ENCODE measurements around the gene ZBTB47. TPM values are rescaled to one million over a fixed set of nuclear protein-coding genes. Genes with fewer than 3 reads are reported as not detected.

ZBTB47 gene
- total and polyA plus RNA-seq, 10 of the 15 experiments (the other 5 are each of a cell fraction or from before 2014, with no cell fraction given): 0.04 to 3.4 (median 1.0) TPM; not detected in 1

DNA sequence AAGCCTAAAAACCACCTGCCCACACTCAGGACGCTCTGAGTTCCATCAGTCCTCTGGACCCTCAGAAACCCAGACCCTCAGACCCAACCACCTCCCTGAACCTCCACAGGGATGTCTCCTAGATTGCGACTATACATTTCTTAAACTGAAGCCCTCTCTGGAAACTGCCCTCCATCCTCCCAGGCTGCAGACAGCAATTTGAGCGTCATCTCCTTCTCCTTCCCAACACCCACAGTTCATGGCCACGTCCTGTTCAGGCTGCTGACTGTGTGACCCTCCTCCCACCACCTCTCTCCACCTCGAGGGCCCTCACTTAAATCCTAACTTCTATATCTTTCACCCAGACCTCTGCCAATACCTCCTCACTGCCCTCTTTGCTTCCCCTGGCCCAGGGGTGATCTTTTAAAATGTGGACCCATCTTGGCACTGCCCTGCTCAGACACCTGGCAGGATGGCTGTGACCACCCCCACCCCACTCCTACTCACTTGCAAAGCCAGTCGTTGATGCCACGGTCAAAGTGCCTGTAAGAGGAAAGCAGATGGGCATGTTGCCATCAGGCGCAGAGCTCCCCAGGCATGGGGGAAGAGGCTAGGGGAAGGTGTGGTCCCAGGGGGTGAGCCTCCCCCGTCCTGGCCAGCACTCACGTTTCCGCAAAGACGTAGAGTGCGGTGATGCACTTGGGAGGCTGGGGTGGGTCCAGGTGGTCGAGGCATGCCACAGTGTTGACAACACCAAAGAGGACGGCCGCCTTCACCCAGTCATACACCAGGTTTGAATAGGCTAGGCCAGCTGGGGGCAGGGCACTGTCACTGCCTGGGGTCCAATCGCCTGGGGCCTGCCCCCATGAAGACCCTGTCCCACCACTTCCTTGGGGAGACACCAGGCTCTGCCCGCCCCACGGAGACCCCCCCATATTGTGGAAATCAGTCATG, 43.1 kb downstream of the ZBTB47 start (continued):
- TF ChIP-seq, protein P1, sequence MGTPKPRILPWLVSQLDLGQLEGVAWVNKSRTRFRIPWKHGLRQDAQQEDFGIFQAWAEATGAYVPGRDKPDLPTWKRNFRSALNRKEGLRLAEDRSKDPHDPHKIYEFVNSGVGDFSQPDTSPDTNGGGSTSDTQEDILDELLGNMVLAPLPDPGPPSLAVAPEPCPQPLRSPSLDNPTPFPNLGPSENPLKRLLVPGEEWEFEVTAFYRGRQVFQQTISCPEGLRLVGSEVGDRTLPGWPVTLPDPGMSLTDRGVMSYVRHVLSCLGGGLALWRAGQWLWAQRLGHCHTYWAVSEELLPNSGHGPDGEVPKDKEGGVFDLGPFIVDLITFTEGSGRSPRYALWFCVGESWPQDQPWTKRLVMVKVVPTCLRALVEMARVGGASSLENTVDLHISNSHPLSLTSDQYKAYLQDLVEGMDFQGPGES (IDR thresholded peaks at IDR 0.05): no peak
- TF ChIP-seq DPF2 (IDR thresholded peaks at IDR 0.05) (no peak), GATAD2B (conservative IDR thresholded peaks at IDR 0.05; ENCODE audit: low read depth) (no peak)

DNA sequence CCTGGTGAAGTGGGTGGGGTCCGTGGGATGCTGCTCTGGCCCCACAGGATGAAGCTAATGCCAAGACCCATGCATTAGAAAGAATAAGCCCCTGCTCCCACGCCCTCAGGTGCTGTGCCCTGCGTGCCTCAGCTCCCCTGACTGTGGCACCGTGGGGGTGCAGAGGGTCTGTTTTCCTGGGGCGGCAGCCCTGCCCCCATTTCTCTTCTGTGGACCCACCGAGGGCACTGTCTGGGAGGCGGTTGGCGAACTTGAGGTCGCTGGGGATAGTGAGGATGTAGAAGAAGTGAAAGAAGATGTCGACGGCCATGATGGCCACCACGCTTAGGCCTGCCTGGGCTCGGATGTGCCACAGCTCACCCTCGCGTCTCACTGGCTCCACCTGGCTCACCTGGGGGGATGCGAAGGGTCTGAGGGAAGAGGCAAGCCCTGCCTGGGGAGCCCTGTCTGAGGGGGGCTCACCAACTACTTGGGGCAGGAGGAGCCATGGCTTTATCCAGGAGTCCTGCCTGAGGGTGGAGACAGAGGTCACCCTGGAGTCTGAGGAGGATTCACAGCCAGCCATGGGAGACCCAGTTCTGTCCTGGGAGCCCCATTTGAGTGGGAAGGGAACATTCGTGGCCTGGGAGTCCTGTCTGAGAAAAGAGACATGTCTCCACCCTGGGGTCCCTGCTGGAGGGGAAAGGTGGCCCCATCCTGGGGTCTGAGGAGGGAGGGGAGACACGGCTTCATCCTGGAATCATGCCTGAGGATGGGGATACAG, 44.0 kb downstream of the ZBTB47 start:
- RAD21 ChIA-PET (ENCODE audit: unreplicated experiment): no interaction called here
- TF ChIP-seq PBX3 (IDR thresholded peaks at IDR 0.05; ENCODE audit: insufficient replicate concordance, low read depth, low read length): no peak
- TF ChIP-seq SPI1 (IDR thresholded peaks at IDR 0.05; ENCODE audit: borderline replicate concordance, insufficient read depth, low read depth, low read length): no peak
- TF ChIP-seq, protein P2, sequence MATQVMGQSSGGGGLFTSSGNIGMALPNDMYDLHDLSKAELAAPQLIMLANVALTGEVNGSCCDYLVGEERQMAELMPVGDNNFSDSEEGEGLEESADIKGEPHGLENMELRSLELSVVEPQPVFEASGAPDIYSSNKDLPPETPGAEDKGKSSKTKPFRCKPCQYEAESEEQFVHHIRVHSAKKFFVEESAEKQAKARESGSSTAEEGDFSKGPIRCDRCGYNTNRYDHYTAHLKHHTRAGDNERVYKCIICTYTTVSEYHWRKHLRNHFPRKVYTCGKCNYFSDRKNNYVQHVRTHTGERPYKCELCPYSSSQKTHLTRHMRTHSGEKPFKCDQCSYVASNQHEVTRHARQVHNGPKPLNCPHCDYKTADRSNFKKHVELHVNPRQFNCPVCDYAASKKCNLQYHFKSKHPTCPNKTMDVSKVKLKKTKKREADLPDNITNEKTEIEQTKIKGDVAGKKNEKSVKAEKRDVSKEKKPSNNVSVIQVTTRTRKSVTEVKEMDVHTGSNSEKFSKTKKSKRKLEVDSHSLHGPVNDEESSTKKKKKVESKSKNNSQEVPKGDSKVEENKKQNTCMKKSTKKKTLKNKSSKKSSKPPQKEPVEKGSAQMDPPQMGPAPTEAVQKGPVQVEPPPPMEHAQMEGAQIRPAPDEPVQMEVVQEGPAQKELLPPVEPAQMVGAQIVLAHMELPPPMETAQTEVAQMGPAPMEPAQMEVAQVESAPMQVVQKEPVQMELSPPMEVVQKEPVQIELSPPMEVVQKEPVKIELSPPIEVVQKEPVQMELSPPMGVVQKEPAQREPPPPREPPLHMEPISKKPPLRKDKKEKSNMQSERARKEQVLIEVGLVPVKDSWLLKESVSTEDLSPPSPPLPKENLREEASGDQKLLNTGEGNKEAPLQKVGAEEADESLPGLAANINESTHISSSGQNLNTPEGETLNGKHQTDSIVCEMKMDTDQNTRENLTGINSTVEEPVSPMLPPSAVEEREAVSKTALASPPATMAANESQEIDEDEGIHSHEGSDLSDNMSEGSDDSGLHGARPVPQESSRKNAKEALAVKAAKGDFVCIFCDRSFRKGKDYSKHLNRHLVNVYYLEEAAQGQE (IDR thresholded peaks at IDR 0.05; ENCODE audit: low read depth, low read length): no peak
- no peak for TF ChIP-seq ASH2L (IDR thresholded peaks at IDR 0.05; ENCODE audit: borderline replicate concordance, low read depth)
- TF ChIP-seq, protein P3, sequence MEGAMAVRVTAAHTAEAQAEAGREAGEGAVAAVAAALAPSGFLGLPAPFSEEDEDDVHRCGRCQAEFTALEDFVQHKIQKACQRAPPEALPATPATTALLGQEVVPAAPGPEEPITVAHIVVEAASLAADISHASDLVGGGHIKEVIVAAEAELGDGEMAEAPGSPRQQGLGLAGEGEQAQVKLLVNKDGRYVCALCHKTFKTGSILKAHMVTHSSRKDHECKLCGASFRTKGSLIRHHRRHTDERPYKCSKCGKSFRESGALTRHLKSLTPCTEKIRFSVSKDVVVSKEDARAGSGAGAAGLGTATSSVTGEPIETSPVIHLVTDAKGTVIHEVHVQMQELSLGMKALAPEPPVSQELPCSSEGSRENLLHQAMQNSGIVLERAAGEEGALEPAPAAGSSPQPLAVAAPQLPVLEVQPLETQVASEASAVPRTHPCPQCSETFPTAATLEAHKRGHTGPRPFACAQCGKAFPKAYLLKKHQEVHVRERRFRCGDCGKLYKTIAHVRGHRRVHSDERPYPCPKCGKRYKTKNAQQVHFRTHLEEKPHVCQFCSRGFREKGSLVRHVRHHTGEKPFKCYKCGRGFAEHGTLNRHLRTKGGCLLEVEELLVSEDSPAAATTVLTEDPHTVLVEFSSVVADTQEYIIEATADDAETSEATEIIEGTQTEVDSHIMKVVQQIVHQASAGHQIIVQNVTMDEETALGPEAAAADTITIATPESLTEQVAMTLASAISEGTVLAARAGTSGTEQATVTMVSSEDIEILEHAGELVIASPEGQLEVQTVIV (IDR thresholded peaks at IDR 0.05; ENCODE audit: borderline replicate concordance, partially characterized antibody): no peak

More for the DNA sequence above, 44.0 kb downstream of the ZBTB47 start:
- POLR2A ChIA-PET: no interaction called here
- H3K79me2 ChIP-seq (ENCODE audit: control insufficient read depth, insufficient read depth, low read length): no peaks in the 10 kb centered on the region
- ATAC-seq (no peak), DNase-seq (ENCODE audit: low read depth, low spot score) (no peak), FAIRE-seq (no peak)
- SMC1A ChIA-PET (ENCODE audit: uncharacterized antibody, unreplicated experiment): no interaction called here
- intact Hi-C loops (cut with micrococcal nuclease; ENCODE audit: unreplicated experiment): no loop called here
- BruUV-seq (replicated peaks): no TSS peak
- H4K20me1 ChIP-seq (ENCODE audit: control insufficient read depth, insufficient read depth): no peaks in the 10 kb centered on the region
- H2AFZ ChIP-seq (ENCODE audit: control insufficient read depth, low read depth, low read length): no peak overlapping the region
- H3K27ac ChIP-seq (ENCODE audit: control insufficient read depth, insufficient read depth): no peak overlapping the region
- H3K9me3 ChIP-seq (replicated peaks; ENCODE audit: control insufficient read depth, insufficient read depth, low read length): no peaks in the 10 kb centered on the region
- CTCF ChIA-PET: no interaction called here
- no peaks in the 10 kb centered on the region for H3K4me1 ChIP-seq (ENCODE audit: control insufficient read depth, insufficient read depth, low read length)
- in situ Hi-C loops (cut with MboI): no loop called here
- no peaks in the 10 kb centered on the region for H3K36me3 ChIP-seq (ENCODE audit: control insufficient read depth in 2 of 2, insufficient read depth in 2 of 2, low read length in 1 of 2)
- no peak overlapping the region for H3K9ac ChIP-seq (ENCODE audit: control insufficient read depth, insufficient read depth, low read length)
- H3K27me3 ChIP-seq (replicated peaks in 1 of 2; ENCODE audit: control insufficient read depth in 2 of 2, insufficient read depth in 2 of 2, low read length in 1 of 2): no peaks in the 10 kb centered on the region
- WGBS (ENCODE audit: insufficient coverage, insufficient replicate concordance, low lambda C conversion rate, missing lambda C conversion rate): 36% methylated on average over 18 of the region's 18 CpGs
- H3K4me3 ChIP-seq: no peak overlapping the region
- H3K4me2 ChIP-seq (ENCODE audit: control insufficient read depth, insufficient read depth): no peak overlapping the region

All from GM12878 (cell line).